SK-N-SH treated with all-trans-retinoic acid at 6 μM for 48 hours (cell line): Measurements from ENCODE around the gene LTK.
A peak's percentile ranks its signal among the peaks of the same experiment; 100 is the strongest.

Source experiments
- ATAC-seq: fragments of 200-7000 bp; cut with Tn5 transposase; 3 replicates; pipeline ENCODE4 v1.9.1; 2020; ENCODE audit warnings: mild to moderate bottlenecking, moderate library complexity
- ARNTL ChIP-seq: fragments of 450-650 bp; formaldehyde crosslinking; IDR thresholded peaks from 2 replicates; pipeline ENCODE4 v1.5.0; 2020; ENCODE audit warnings: low read depth, mild to moderate bottlenecking, moderate library complexity, borderline replicate concordance
- BACH2 ChIP-seq: fragments of 250-450 bp; sonication (Bioruptor Pico); IDR thresholded peaks from 2 replicates; pipeline ENCODE4 v1.9.0; 2021; ENCODE audit warnings: mild to moderate bottlenecking, borderline replicate concordance
- CSDC2 ChIP-seq: fragments of 250-450 bp; sonication (Bioruptor Pico); IDR thresholded peaks from 2 replicates; pipeline ENCODE4 v1.5.0; 2020; ENCODE audit warnings: mild to moderate bottlenecking, moderate library complexity
- ESRRG ChIP-seq: fragments of 250-450 bp; sonication (Bioruptor Pico); IDR thresholded peaks from 2 replicates; pipeline ENCODE4 v1.6.1; 2021; ENCODE audit warnings: mild to moderate bottlenecking
- GLIS3 ChIP-seq: fragments of 250-450 bp; sonication (Bioruptor Pico); IDR thresholded peaks from 2 replicates; pipeline ENCODE4 v1.5.0; 2020; ENCODE audit warnings: mild to moderate bottlenecking, moderate library complexity
- ISL1 ChIP-seq: fragments of 250-450 bp; sonication (Bioruptor Pico); IDR thresholded peaks from 2 replicates; pipeline ENCODE4 v2.1.2; 2022; ENCODE audit warnings: mild to moderate bottlenecking, moderate library complexity
- SNAI2 ChIP-seq: fragments of 250-450 bp; sonication (Bioruptor Pico); IDR thresholded peaks from 2 replicates; pipeline ENCODE4 v1.5.0; 2020; ENCODE audit warnings: mild to moderate bottlenecking, moderate library complexity
- TOX ChIP-seq: fragments of 250-450 bp; sonication (Bioruptor Pico); IDR thresholded peaks from 2 replicates; pipeline ENCODE4 v1.8.0; 2021; ENCODE audit warnings: mild to moderate bottlenecking, moderate library complexity, borderline replicate concordance
- ZC3H10 ChIP-seq: fragments of 250-450 bp; sonication (Bioruptor Pico); IDR thresholded peaks from 2 replicates; pipeline ENCODE4 v1.5.1; 2021; ENCODE audit warnings: mild to moderate bottlenecking, moderate library complexity
- ZFP3 ChIP-seq: fragments of 250-450 bp; sonication (Bioruptor Pico); IDR thresholded peaks from 2 replicates; pipeline ENCODE4 v1.5.0; 2020; ENCODE audit warnings: mild to moderate bottlenecking, moderate library complexity
- ZFP30 ChIP-seq: fragments of 450-650 bp; formaldehyde crosslinking; IDR thresholded peaks from 2 replicates; pipeline ENCODE4 v1.5.0; 2022; ENCODE audit warnings: mild to moderate bottlenecking, moderate library complexity
- ZNF565 ChIP-seq: fragments of 450-650 bp; formaldehyde crosslinking; conservative IDR thresholded peaks from 2 replicates; pipeline ENCODE4 v1.5.0; 2020; ENCODE audit warnings: low read depth, mild to moderate bottlenecking, moderate library complexity
- ZNF70 ChIP-seq: fragments of 450-650 bp; formaldehyde crosslinking; IDR thresholded peaks from 2 replicates; pipeline ENCODE4 v1.5.0; 2020; ENCODE audit warnings: mild to moderate bottlenecking, moderate library complexity
- ZNF8 ChIP-seq: fragments of 450-650 bp; formaldehyde crosslinking; IDR thresholded peaks from 2 replicates; pipeline ENCODE4 v1.5.0; 2020; ENCODE audit warnings: mild to moderate bottlenecking, moderate library complexity
- TF ChIP-seq, protein P1 (sequence below): fragments of 250-450 bp; sonication (Bioruptor Pico); IDR thresholded peaks from 2 replicates; pipeline ENCODE4 v1.8.0; 2020; ENCODE audit warnings: mild to moderate bottlenecking, moderate library complexity, borderline replicate concordance
- TF ChIP-seq, protein P2 (sequence below): fragments of 250-450 bp; sonication (Bioruptor Pico); IDR thresholded peaks from 2 replicates; pipeline ENCODE4 v1.5.1; 2021; ENCODE audit warnings: mild to moderate bottlenecking, moderate library complexity
- TF ChIP-seq, protein P3 (sequence below): fragments of 250-450 bp; sonication (Bioruptor Pico); IDR thresholded peaks from 2 replicates; pipeline ENCODE4 v1.8.0; 2021; ENCODE audit warnings: low read depth, mild to moderate bottlenecking, moderate library complexity, borderline replicate concordance
- TF ChIP-seq, protein P4 (sequence below): fragments of 250-450 bp; sonication (Bioruptor Pico); IDR thresholded peaks from 2 replicates; pipeline ENCODE4 v1.5.1; 2020; ENCODE audit warnings: low read depth, mild to moderate bottlenecking, moderate library complexity
- TF ChIP-seq, protein P5 (sequence below): fragments of 250-450 bp; sonication (Bioruptor Pico); IDR thresholded peaks from 2 replicates; pipeline ENCODE4 v1.5.0; 2020; ENCODE audit warnings: mild to moderate bottlenecking, moderate library complexity

LTK gene

DNA sequence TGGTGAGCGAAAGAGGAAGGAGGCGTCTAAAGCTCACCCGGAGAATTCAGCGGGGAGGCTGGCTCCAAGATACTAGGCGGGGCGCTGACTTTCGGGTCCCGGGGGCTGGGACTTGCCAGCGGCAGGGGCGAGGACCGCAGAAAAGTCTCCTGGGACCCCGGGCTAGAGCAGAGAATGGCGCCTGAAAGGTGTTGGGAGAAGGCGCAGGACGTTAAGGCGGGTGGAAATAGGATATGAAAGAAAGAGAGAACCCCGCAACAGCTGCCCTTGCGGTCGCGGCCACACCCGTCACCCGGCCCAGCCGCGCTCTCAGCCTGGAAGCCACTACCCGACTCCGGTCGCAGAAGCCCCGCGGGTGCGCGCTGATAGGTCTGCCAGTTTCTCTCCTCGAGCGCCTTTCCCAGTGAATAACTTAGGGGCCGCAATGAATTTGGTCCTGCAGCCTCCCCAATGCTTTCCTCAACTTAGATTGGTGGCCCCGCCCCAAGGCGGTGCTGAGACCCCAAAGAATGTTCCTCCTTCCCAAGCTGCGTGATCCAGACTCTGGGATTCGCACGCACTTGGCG is 604 bp downstream of the LTK start:
- peak; percentile 58 for ATAC-seq
- TF ChIP-seq CSDC2 (CRISPR knock-in tag) (no peak), ZFP3 (CRISPR knock-in tag) (no peak), ZNF565 (CRISPR knock-in tag) (no peak)

DNA sequence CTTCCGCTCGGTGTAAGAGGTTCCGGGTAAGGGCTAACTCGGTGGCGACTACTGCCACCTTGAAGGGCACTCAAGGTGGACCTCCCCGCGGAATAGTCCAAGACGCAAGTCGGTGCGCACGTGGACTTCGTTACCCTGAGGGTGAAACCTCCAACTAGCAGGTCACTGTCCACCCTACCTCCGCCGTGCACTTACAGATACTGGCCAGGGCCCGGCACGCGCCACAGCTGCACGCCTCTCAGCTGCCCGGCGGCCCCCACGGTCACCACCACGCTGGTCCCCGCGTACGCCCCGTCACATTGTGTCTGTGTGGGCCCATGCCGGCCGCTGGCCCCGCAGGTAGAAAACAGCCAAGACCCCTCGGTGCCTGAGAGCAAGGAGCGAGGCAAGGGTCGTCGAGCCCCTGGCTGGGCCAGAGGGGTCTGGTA is 1.1 kb downstream of the LTK start:
- peak; percentile 32 for ATAC-seq
- TF ChIP-seq ZFP30 (CRISPR knock-in tag) = no peak
- TF ChIP-seq ZNF70 = no peak
- TF ChIP-seq SNAI2 (CRISPR knock-in tag) = no peak
- no peak for TF ChIP-seq ISL1 (CRISPR knock-in tag)
- TF ChIP-seq ZFP3 (CRISPR knock-in tag) = no peak
- TF ChIP-seq TOX (CRISPR knock-in tag) = no peak
- TF ChIP-seq, protein P1, sequence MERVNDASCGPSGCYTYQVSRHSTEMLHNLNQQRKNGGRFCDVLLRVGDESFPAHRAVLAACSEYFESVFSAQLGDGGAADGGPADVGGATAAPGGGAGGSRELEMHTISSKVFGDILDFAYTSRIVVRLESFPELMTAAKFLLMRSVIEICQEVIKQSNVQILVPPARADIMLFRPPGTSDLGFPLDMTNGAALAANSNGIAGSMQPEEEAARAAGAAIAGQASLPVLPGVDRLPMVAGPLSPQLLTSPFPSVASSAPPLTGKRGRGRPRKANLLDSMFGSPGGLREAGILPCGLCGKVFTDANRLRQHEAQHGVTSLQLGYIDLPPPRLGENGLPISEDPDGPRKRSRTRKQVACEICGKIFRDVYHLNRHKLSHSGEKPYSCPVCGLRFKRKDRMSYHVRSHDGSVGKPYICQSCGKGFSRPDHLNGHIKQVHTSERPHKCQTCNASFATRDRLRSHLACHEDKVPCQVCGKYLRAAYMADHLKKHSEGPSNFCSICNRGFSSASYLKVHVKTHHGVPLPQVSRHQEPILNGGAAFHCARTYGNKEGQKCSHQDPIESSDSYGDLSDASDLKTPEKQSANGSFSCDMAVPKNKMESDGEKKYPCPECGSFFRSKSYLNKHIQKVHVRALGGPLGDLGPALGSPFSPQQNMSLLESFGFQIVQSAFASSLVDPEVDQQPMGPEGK (CRISPR knock-in tag) = no peak
- TF ChIP-seq CSDC2 (CRISPR knock-in tag) = no peak
- TF ChIP-seq, protein P2, sequence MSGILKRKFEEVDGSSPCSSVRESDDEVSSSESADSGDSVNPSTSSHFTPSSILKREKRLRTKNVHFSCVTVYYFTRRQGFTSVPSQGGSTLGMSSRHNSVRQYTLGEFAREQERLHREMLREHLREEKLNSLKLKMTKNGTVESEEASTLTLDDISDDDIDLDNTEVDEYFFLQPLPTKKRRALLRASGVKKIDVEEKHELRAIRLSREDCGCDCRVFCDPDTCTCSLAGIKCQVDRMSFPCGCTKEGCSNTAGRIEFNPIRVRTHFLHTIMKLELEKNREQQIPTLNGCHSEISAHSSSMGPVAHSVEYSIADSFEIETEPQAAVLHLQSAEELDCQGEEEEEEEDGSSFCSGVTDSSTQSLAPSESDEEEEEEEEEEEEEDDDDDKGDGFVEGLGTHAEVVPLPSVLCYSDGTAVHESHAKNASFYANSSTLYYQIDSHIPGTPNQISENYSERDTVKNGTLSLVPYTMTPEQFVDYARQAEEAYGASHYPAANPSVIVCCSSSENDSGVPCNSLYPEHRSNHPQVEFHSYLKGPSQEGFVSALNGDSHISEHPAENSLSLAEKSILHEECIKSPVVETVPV = no peak
- TF ChIP-seq ZNF565 (CRISPR knock-in tag) = no peak
- no peak for TF ChIP-seq ESRRG

DNA sequence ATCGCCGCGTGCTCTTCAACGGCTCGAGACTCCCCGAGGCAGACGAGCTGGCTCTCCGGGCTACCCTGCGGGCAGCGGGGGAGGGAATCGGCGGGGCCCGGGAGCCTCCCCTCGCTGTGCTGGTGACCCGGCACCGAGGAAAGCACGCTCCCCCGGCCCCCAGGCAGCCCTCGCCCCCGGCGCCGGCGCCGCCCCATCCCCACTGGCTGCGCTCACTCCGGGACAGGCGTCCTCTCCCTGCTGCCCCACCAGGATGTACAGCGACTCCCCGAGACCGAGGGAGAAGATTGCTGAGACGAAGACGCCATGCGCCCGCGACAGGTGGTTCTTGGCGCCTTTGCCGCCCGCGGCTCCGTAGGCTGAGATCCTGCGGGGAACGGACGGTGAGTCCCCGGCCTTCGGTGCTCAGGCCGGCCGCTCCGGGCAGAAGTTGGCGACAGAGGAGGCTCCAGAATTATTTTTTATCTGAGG is 1.7 kb downstream of the LTK start:
- TF ChIP-seq BACH2 (CRISPR knock-in tag) (no peak), TOX (CRISPR knock-in tag) (no peak), ISL1 (CRISPR knock-in tag) (no peak), ZC3H10 (CRISPR knock-in tag) (no peak), ESRRG (no peak), ZNF565 (CRISPR knock-in tag) (no peak), CSDC2 (CRISPR knock-in tag) (no peak), ZFP30 (CRISPR knock-in tag) (no peak), SNAI2 (CRISPR knock-in tag) (no peak), ZNF8 (no peak), ZNF70 (no peak), ARNTL (CRISPR knock-in tag) (no peak), GLIS3 (CRISPR knock-in tag) (no peak)
- TF ChIP-seq, protein P1 (CRISPR knock-in tag) = no peak
- TF ChIP-seq, protein P3, sequence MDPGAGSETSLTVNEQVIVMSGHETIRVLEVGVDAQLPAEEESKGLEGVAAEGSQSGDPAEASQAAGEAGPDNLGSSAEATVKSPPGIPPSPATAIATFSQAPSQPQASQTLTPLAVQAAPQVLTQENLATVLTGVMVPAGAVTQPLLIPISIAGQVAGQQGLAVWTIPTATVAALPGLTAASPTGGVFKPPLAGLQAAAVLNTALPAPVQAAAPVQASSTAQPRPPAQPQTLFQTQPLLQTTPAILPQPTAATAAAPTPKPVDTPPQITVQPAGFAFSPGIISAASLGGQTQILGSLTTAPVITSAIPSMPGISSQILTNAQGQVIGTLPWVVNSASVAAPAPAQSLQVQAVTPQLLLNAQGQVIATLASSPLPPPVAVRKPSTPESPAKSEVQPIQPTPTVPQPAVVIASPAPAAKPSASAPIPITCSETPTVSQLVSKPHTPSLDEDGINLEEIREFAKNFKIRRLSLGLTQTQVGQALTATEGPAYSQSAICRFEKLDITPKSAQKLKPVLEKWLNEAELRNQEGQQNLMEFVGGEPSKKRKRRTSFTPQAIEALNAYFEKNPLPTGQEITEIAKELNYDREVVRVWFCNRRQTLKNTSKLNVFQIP (CRISPR knock-in tag) = no peak
- TF ChIP-seq, protein P4, sequence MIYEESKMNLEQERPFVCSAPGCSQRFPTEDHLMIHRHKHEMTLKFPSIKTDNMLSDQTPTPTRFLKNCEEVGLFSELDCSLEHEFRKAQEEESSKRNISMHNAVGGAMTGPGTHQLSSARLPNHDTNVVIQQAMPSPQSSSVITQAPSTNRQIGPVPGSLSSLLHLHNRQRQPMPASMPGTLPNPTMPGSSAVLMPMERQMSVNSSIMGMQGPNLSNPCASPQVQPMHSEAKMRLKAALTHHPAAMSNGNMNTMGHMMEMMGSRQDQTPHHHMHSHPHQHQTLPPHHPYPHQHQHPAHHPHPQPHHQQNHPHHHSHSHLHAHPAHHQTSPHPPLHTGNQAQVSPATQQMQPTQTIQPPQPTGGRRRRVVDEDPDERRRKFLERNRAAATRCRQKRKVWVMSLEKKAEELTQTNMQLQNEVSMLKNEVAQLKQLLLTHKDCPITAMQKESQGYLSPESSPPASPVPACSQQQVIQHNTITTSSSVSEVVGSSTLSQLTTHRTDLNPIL (CRISPR knock-in tag) = no peak
- TF ChIP-seq, protein P2 = no peak
- TF ChIP-seq, protein P5, sequence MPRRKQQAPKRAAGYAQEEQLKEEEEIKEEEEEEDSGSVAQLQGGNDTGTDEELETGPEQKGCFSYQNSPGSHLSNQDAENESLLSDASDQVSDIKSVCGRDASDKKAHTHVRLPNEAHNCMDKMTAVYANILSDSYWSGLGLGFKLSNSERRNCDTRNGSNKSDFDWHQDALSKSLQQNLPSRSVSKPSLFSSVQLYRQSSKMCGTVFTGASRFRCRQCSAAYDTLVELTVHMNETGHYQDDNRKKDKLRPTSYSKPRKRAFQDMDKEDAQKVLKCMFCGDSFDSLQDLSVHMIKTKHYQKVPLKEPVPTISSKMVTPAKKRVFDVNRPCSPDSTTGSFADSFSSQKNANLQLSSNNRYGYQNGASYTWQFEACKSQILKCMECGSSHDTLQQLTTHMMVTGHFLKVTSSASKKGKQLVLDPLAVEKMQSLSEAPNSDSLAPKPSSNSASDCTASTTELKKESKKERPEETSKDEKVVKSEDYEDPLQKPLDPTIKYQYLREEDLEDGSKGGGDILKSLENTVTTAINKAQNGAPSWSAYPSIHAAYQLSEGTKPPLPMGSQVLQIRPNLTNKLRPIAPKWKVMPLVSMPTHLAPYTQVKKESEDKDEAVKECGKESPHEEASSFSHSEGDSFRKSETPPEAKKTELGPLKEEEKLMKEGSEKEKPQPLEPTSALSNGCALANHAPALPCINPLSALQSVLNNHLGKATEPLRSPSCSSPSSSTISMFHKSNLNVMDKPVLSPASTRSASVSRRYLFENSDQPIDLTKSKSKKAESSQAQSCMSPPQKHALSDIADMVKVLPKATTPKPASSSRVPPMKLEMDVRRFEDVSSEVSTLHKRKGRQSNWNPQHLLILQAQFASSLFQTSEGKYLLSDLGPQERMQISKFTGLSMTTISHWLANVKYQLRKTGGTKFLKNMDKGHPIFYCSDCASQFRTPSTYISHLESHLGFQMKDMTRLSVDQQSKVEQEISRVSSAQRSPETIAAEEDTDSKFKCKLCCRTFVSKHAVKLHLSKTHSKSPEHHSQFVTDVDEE (CRISPR knock-in tag) = no peak
- TF ChIP-seq, all 23 proteins: peak for 0
- ATAC-seq = no peak
